ENCODE measurements around the gene KDR. TPM values are rescaled to one million over a fixed set of nuclear protein-coding genes. Genes with fewer than 3 reads are reported as not detected.

Gene KDR
- total and polyA plus RNA-seq, 9 of the 15 experiments (the other 6 are each of a cell fraction or from before 2014, with no cell fraction given): 0.13 TPM; not detected in 8

- no peak for TF ChIP-seq HLTF (IDR thresholded peaks at IDR 0.05)
- TF ChIP-seq, protein P1, sequence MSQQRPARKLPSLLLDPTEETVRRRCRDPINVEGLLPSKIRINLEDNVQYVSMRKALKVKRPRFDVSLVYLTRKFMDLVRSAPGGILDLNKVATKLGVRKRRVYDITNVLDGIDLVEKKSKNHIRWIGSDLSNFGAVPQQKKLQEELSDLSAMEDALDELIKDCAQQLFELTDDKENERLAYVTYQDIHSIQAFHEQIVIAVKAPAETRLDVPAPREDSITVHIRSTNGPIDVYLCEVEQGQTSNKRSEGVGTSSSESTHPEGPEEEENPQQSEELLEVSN (IDR thresholded peaks at IDR 0.05; ENCODE audit: borderline replicate concordance in 1 of 2, extremely low read depth in 1 of 2, insufficient read depth in 1 of 2, insufficient read length in 1 of 2, low read depth in 1 of 2, low read length in 1 of 2, poor library complexity in 1 of 2, severe bottlenecking in 1 of 2): no peak
- TF ChIP-seq KDM4B (IDR thresholded peaks at IDR 0.05; ENCODE audit: borderline replicate concordance in 2 of 2, low read depth in 1 of 2): no peak
- TF ChIP-seq C11orf30 (IDR thresholded peaks at IDR 0.05; ENCODE audit: low read depth): peak; percentile 30
- no peak for TF ChIP-seq HNRNPLL (IDR thresholded peaks at IDR 0.05; ENCODE audit: low read depth, low read length, poor library complexity, severe bottlenecking)
- TF ChIP-seq PHTF2 (CRISPR knock-in tag; IDR thresholded peaks at IDR 0.05): no peak
- no peak for TF ChIP-seq CHD4 (IDR thresholded peaks at IDR 0.05; ENCODE audit: insufficient read depth, insufficient replicate concordance, low read depth, low read length, poor library complexity, severe bottlenecking)
- TF ChIP-seq ARID2 (IDR thresholded peaks at IDR 0.05): no peak
- no peak for TF ChIP-seq ZBTB33 (CRISPR knock-in tag; IDR thresholded peaks at IDR 0.05)
- no peak for TF ChIP-seq KAT8 (IDR thresholded peaks at IDR 0.05; ENCODE audit: low read depth)
These were observed 48.2 kb upstream of the KDR start (continued) for GRCh38 chr4:55173580-55173979.
